A549 (cell line): ENCODE data around the gene DARS2.

ENCODE experiments used
- BCL3 ChIP-seq: fragments of >200 bp; sonication (Bioruptor Twin); formaldehyde crosslinking; IDR thresholded peaks from 3 replicates; pipeline ENCODE4 v1.6.1; 2016
- CTCF ChIP-seq: fragments of >200 bp; sonication (Bioruptor Twin); formaldehyde crosslinking; IDR thresholded peaks from 3 replicates; pipeline ENCODE4 v1.5.1; 2016
- FOSL2 ChIP-seq, 2 experiments: fragments of 450-650 bp in 1 of 2; fragments of >200 bp in 1 of 2; sonication (Bioruptor Twin) in 1 of 2; formaldehyde crosslinking; IDR thresholded peaks; 2 replicates each; pipeline versions ENCODE4 v1.5.0 to v1.6.1; 2016 to 2020; ENCODE audit warnings: mild to moderate bottlenecking in 1 of 2, moderate library complexity in 1 of 2
- HDAC2 ChIP-seq: fragments of 200-600 bp; sonication (generic); IDR thresholded peaks from 2 replicates; pipeline ENCODE4 v1.6.1; 2016
- MAZ ChIP-seq: fragments of 150-350 bp; IDR thresholded peaks from 2 replicates; pipeline ENCODE4 v1.6.1; 2014; ENCODE audit warnings: antibody characterized with exemption, low read depth, low read length, borderline replicate concordance
- POLR2A ChIP-seq: IDR thresholded peaks from 2 replicates; pipeline ENCODE4 v1.6.1; 2012; ENCODE audit warnings: mild to moderate bottlenecking, low read length
- USF2 ChIP-seq: fragments of 450-650 bp; IDR thresholded peaks from 2 replicates; pipeline ENCODE4 v1.6.1; 2014; ENCODE audit warnings: antibody characterized with exemption

- TF ChIP-seq POLR2A (no peak), CTCF (no peak), USF2 (no peak), FOSL2 (IDR thresholded peaks at IDR 0.05) (no peak), FOSL2 (CRISPR knock-in tag; IDR thresholded peaks at IDR 0.05) (no peak), MAZ (no peak), BCL3 (no peak), HDAC2 (no peak)
Observed at GRCh38 chr1:173802961-173803360, 21.5 kb upstream of the DARS2 start.
